ENCODE data around the gene FGF2.
A peak's percentile ranks its signal among the peaks of the same experiment; 100 is the strongest.

FGF2 gene

DNA sequence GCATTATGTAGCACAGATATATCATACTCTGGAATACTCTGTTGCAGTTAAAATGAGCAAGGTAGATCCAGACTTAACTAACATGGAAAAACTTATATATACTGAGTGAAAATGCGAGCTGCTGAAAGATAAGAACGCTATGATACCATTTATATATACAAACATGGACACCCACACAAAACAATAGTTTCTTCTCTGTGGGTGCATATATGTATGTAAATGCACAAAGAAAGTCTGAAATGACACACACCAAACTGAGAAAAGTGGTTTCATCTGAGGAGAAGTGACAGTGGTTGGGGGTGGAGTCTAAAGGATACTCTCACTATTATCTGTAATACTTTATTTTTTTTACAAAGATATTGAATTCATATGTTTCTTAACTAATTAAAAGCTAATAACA is 12.2 kb upstream of the FGF2 start:
- peak; percentile 47 for DNase-seq (ENCODE audit: low spot score)
- TF ChIP-seq, protein P1, sequence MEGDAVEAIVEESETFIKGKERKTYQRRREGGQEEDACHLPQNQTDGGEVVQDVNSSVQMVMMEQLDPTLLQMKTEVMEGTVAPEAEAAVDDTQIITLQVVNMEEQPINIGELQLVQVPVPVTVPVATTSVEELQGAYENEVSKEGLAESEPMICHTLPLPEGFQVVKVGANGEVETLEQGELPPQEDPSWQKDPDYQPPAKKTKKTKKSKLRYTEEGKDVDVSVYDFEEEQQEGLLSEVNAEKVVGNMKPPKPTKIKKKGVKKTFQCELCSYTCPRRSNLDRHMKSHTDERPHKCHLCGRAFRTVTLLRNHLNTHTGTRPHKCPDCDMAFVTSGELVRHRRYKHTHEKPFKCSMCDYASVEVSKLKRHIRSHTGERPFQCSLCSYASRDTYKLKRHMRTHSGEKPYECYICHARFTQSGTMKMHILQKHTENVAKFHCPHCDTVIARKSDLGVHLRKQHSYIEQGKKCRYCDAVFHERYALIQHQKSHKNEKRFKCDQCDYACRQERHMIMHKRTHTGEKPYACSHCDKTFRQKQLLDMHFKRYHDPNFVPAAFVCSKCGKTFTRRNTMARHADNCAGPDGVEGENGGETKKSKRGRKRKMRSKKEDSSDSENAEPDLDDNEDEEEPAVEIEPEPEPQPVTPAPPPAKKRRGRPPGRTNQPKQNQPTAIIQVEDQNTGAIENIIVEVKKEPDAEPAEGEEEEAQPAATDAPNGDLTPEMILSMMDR (IDR thresholded peaks at IDR 0.05; ENCODE audit: extremely low read depth, insufficient read depth, missing control alignments), result no peak
- in situ Hi-C loops (cut with MboI; ENCODE audit: low pct_unique_long_range_greater_than_20kb, low sequenced_read_pairs, unreplicated experiment), result no loop called here

DNA sequence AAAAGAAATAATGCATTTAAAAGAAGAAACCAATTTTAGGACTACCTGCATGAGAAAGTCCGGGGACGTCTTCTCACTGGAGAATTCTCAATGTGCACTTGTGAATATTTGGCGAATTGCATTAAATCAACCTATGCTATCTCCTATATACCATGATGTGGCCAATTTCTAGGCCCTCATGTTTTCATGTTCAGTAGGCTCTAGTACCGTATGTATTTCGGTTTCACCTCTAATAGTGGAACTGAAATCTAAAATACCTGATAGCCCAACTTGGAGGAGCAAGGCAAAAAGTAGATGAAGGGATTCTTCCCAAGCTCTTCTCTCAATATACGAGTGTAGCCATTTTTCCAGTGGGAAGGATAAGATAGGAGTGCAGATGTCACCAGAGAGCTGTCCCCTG is 11.4 kb upstream of the FGF2 start:
- DNase-seq (ENCODE audit: low spot score), result no peak
- in situ Hi-C loops (cut with MboI; ENCODE audit: low pct_unique_long_range_greater_than_20kb, low sequenced_read_pairs, unreplicated experiment), result no loop called here
- TF ChIP-seq, protein P1 (IDR thresholded peaks at IDR 0.05; ENCODE audit: extremely low read depth, insufficient read depth, missing control alignments), result no peak

DNA sequence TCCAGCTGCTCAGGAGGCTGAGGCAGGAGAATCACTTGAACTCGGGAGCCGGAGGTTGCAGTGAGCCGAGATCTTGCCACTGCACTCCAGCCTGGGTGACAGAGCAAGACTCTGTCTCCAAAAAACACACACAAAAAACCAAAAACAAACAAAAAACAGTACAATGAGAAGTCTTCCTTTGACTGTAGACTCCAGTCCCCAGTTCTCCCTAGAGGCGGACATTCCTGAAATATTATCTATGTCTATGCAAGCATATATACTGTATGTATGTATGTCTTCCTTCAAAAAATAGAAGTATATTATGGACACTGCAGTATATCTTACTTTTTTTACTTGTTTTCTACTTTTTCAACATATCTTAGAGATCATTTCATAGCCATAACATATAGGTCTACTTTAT is 10.2 kb upstream of the FGF2 start:
- in situ Hi-C loops (cut with MboI; ENCODE audit: low pct_unique_long_range_greater_than_20kb, low sequenced_read_pairs, unreplicated experiment), result no loop called here
- no peak for DNase-seq (ENCODE audit: low spot score)

DNA sequence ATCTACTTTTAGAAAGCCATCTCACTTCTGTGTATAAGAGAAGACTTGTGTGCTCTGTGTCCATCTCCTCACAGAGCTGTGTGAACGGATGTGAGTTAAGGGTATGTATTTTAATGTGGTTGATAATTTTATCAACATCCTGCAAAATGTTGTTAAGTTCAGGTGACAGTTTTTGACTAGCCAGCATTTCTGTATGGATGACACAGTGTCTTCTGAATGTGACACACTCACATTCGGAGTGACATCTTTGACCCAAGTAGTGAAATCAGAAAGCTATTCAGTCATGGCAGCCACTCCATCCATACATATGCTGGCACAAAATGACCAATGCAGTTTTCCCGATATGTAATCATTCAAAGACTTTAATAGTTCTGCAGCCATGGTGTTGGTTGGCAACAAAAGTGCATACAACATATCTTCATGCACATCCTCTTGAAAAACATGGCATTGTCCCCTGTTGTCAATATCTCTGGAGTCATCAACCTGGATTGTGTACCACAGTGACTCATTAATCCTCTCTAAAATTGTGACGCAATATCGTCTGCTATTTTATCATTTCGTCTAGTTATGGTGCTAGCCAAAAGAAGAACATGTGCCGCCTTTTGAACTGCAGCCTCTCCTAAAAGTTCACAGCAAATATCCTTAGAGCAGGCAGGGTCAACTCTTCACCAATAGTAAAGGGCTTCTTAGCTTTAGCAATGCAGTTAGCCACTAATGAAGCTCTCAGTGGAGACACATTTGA is 6.8 kb upstream of the FGF2 start:
- in situ Hi-C loops (cut with MboI; ENCODE audit: low pct_unique_long_range_greater_than_20kb, low sequenced_read_pairs, unreplicated experiment), result no loop called here
- DNase-seq (ENCODE audit: low spot score), result no peak
- TF ChIP-seq, protein P1 (IDR thresholded peaks at IDR 0.05; ENCODE audit: extremely low read depth, insufficient read depth, missing control alignments), result no peak

More for the DNA sequence above, 10.2 kb upstream of the FGF2 start:
- TF ChIP-seq, protein P1 (IDR thresholded peaks at IDR 0.05; ENCODE audit: extremely low read depth, insufficient read depth, missing control alignments), result no peak

DNA sequence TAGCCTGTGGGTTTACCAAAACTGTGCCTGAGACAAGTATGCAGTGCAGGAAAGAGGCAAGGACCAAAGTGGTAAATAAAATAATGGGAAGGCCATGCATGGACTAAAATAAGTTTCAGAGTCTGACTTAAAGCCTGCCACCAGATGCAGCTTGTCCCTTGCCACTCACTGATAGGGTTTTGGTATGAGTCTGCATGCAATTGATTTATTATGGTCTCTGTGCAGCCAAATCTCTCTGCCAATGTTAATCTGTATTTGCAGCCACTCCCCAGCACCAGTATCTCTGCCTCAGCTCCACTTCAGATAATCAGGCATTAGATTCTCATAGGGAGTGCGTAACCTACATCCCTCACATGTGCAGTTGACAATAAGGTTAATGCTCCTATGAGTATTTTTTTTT is 5.5 kb upstream of the FGF2 start:
- no peak for DNase-seq (ENCODE audit: low spot score)
- TF ChIP-seq, protein P1 (IDR thresholded peaks at IDR 0.05; ENCODE audit: extremely low read depth, insufficient read depth, missing control alignments), result no peak
- in situ Hi-C loops (cut with MboI; ENCODE audit: low pct_unique_long_range_greater_than_20kb, low sequenced_read_pairs, unreplicated experiment), result no loop called here

DNA sequence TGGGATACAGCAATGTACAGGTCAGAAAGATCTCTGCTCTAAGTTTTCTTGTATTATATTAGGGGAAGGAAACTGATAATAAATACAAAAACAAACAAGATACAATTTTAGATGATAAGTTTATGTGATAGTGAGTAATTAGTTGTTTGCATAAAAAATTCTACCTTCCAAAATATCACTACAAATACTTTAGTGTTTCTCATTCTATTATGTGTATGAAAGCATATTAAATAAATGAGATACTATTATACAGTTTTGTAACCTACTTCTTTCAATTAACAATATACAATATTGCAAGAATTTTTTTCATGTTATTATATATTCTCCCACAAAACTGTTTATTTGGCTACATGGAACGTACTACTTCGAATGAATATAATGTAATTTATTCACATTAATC is 4.2 kb upstream of the FGF2 start:
- DNase-seq (ENCODE audit: low spot score), result no peak
- in situ Hi-C loops (cut with MboI; ENCODE audit: low pct_unique_long_range_greater_than_20kb, low sequenced_read_pairs, unreplicated experiment), result no loop called here
- TF ChIP-seq, protein P1 (IDR thresholded peaks at IDR 0.05; ENCODE audit: extremely low read depth, insufficient read depth, missing control alignments), result no peak

Data from GM13977 (cell line).